HG02852 (cell line): ENCODE data around the gene ANKRD55.
"Not testable (repeated sequence)": the region's sequence is repeated elsewhere in the genome, so short reads cannot be mapped to it uniquely, and the experiment has no call there.

ENCODE experiments used
- ATAC-seq: cut with Tn5 transposase; IDR thresholded peaks from one replicate; pipeline ENCODE4 v1.9.1; 2021; ENCODE audit warnings: mild to moderate bottlenecking, moderate library complexity; ENCODE audit not compliant: unreplicated experiment

The ANKRD55 gene

DNA sequence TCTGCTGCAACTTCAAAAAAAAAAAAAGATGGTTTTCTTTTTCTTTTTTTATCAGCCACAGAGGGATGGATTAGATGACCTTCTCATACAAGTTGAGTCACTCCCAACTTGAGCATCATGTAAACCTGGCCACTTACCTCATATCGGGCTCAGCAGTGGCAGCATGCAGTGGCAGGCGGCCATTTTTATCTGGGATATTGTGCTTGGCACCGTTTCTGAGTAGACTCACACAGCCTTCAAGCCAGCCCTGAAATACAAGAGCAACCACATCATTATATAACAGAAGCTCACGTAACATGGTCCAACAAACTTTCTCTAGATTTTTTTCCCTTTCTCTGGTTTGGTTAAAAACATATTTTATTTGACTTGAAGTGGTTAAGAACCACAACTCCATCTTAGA lies 62.6 kb downstream of the ANKRD55 start:
- ATAC-seq: no peak

DNA sequence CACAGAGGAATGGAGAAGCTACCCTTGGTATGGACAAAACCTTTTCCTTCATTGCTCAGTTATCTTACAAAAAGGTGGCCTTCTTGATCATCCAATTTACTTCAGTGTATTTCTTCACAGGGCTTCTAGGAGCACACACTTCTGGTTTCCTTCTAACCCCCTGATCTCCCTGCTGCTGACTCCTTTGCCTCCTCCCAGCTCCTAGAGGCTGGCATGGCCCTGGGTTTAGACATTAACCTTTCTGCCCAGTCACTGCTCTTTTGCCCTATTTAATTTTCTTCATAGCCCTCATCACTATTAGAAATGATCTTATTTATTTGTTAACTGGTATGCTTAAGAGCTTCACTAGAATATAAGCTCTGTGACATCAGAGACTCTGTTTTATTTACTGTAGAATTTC lies 63.2 kb downstream of the ANKRD55 start:
- ATAC-seq: no peak

DNA sequence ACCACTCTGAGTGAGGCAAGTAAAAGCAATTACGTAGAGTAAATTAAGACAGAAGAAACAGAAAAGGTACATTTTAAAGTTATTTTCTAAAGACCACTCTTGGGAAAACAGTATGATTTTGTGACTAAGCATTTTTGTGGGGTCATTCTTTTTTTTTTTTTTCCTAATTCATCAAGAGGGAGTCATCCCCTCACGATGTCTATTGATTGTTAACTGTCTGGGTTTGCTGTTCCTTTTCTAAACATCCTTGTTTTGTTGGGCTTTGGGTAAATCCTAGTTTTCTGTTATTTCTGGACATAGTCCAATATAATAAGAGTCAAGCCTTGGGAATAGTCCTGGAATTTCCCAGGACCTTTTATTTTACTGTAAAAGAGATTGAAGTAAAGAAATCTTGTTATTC lies 63.8 kb downstream of the ANKRD55 start:
- no peak for ATAC-seq

DNA sequence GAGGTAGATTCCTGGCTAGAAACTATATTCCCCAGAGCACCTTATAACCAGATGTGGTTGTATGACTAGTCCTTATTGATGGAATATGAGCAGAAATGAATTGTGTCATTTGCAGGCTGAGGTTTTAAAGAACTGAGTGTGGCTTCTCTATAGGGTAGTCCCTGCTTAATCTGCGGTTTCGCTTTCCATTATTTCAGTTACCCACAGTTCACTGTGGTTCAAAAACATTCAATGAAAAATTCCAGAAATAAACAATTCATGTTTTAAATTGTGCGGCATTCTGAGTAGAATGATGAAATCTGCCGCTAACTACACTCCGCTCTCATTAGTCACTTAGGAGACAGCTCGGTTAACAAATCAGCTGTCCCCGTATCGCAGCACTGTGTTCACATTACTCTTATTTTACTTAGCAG lies 65.1 kb downstream of the ANKRD55 start:
- no peak for ATAC-seq

DNA sequence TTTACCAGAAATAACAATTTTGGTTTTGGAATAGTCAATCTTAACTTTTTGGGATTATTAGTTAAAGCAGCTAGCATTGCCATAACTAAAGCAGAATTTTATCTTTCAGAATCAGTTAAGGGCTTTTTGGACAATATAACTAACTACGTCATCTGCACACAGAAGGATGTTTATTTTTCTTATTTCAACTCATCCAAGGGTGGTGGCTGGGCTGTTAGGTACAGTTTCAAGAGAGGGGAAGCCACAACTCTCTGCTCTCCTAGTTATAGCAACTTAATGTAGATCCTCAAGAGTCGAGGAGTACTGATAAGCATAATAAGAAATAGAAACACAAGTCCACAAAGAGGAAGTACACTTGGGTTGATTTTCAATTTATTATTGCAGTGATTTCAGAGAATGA lies 65.6 kb downstream of the ANKRD55 start:
- ATAC-seq: no peak

DNA sequence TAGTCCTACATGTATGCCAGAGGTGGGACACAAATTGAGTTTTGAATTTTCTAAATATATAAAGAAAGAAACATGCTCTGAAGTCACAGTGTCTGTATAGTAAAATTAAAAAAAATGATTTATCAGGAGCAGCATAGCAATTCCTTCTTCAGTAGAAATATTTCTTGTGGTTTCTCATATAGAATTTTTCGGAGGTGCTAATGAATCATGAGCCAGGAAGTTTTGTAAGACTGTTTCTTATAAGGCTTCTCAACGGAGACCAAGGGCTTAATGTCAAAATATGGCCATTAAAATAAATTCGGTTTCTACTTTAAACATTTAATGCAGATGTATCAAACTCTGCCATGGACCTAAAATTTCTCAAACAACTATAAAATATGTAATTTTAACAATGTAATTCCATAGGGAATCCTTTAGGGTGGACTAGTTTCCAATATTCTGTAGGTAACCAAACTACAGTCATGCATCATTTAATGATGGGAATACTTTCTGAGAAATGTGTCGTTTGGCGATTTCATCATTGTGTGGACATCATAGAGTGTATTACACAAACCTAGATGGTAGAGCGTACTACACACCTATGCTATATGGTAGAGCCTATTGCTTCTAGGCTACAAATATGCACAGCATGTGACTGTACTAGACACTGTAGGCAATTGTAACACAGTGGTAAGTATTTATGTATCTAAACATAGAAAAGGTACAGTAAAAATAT lies 66.3 kb downstream of the ANKRD55 start:
- no peak for ATAC-seq

DNA sequence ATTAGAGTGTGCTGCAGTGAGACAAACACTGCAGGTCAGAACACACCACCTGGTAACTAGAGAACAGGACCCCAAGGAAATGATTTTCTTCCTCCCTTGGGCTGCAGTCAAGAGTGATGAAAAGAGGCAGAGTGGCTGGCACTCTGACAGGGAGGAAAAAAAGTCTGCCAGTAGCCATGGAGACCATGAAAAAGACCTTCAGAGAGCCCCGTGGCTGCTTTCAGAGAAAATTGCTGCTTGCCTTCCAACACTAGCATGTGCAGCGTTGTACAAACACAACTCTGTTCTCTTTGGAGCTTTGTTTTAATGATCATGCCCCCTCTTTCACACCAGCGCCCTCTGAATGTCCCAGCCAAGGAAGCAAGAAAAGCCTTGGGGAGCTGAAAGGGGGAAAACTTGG lies 68.8 kb downstream of the ANKRD55 start:
- no peak for ATAC-seq

DNA sequence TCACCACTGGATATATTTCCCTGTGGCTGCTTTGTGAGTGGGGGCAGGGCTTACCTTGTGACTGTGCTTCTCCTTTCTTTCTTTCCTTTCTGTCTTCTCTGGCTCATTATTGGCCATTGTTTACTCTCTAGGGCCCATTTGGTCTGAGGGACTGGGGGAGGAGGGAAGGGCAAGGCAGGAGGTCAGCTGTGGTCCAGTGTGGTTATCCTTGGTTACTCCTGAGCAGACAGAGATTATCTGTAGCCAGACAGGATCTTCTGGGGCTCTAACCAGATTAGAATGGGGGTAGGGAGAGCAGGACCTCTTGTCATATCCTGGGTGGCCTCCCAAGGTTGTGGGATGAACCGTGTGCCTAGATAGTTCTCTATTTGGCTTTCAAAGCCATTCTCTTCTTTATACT lies 71.2 kb downstream of the ANKRD55 start:
- no peak for ATAC-seq

DNA sequence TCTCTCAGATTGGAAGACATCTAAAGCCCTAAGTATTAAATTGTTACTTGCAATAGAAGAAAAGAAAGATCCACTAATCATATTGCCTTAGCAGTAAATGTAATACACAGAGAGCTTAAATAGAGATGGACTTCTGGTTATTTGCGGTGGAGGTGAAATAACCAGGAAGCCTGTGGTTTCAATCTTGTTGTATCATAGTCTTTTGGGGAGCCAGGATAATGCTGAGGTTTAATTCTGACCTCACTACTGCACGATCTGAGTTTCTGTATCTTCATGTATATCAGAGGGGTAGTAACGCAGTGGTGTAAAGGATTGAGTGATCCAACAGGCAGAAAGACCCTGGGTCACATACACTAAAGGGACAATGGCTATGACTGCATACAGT lies 71.7 kb downstream of the ANKRD55 start:
- no peak for ATAC-seq

DNA sequence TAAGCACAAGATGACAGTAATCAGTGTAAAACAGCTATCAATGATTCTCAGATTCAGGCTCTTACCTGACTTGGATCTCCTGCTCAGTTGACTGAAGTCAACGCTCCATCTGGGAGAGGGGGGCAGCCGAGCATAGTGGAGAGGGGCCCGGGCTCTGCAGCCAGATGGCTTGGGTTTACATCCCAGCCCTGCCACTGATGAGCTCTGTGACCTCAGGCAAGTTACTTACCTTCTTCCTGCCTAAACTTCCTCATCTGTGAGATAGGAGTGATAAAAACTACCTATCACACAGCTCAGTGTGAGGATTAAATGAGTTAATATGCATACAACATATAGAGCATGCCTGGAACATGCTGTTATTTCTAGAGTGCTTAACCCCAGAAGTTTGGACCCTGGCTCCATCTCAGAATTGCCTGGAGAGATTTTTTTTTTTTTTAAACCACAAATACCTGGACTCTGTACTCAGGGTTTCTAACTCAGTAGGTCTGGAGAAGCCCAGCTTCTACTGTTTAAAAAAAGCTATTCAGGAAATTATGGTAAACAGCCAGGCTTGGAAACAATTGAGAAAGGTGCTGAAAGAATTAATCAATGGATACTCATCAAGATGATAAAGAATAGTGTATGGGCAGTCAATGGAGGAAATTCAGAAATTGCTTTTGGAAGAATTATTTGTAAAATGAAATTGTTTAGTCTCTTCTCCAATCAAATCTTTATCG lies 72.2 kb downstream of the ANKRD55 start:
- ATAC-seq: no peak

DNA sequence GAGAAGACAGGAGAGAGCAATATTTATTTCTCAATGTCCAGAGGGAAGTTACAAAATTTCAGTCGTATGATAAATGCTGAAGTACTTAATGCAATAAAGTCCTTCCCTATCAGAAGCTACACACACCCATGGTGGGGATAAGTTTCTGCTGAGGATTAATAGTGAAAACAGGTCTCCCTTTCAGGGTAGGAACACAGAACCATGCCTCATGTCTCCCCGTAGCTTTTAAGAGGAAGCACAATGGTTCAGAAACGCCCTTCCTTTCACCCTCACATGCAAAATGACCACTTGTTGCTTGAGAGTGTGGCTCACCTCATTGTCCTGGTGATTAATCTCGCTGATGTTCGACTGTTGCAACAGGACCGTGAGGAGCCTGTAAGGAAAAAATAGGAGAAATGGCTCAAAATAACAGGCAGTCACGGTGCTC lies 73.6 kb downstream of the ANKRD55 start:
- no peak for ATAC-seq

DNA sequence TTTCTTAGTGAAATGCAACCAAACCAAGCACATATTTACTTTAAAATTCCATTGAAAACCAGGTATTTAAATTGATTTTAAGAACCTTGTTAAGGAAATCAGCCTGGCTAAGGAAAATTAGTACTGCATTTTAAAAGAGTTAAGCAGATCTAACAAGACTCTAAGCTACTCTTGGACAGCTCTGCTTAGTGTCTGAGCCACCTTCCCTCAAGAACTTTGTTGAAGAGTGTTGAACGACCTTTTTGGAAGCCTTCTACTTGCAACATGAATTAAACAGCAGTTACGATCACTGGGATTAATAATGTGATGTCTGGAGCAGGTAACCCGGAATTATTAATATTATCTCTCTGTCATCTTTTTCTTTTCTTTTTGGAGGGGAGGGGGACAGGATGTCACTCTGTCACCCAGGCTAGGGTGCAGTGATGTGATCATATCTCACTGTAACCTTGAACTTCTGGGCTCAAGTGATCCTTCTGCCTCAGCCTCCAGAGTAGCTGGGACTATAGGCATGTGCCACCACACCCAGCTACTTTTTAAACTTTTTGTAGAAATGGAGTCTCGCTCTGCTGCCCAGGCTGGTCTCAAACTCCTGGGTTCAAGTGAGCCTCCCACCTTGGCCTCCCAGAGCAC lies 74.7 kb downstream of the ANKRD55 start:
- ATAC-seq: no peak

DNA sequence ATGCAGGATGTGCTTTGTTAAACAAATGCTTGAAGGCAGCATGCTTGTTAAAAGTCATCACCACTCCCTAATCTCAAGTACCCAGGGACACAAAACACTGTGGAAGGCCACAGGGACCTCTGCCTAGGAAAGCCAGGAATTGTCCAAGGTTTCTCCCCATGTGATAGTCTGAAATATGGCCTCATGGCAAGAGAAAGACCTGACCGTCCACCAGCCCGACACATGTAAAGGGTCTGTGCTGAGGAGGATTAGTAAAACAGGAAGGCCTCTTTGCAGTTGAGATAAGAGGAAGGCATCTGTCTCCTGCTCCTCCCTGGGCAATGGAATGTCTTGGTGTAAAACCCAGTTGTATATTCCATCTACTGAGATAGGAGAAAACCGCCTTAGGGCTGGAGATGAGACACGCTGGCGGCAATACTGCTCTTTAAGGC lies 75.9 kb downstream of the ANKRD55 start:
- ATAC-seq: not testable (repeated sequence)

DNA sequence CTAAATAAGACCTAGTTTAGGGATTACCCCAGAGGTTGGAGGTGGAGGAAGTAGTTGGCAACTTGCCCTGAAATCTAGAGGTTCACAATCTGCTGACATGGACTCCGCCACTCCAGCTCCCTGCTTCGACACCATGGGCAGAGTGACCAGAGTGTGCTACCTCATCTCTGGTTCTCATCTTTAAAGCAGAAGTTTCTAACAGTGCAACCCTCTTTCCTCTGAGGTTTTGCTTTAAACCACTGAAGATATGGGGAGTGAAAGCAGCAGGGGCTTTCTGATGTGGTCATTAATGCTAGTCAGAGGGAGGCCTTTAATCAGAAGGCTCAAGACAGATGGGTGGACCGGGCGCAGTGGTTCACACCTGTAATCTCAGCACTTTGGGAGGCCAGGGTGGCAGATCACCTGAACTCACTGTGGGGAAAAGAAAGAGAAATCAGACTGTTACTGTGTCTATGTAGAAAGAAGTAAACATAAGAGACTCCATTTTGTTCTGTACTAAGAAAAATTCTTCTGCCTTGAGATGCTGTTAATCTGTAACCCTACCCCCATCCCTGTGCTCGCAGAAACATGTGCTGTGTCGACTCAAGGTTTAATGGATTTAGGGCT lies 76.4 kb downstream of the ANKRD55 start:
- ATAC-seq: peak; percentile 79

DNA sequence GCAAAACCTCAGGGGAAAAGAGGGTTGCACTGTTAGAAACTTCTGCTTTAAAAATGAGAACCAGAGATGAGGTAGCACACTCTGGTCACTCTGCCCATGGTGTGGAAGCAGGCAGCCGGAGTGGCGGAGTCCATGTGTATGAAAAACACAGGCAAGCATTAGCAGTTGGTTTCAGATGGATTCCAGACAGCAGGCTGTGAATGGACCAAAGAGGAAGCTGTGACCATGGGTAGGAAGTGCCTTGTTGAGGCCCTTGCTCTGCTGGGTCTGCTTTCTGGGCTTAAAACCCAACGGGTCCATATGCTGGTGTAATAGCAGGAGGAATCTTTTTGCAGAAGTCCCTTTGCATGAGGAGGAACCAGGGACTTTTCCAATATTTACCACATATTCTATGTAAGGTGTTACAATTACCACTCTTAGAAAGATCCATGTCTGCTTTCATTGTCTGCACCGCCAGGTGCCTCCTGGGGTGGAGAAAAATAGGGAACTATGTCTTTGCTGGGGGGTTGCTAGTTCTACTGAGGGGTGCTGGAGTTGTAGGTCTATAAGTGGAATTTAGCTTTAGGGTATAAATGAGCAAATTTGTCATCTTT lies 77.0 kb downstream of the ANKRD55 start:
- no peak for ATAC-seq

DNA sequence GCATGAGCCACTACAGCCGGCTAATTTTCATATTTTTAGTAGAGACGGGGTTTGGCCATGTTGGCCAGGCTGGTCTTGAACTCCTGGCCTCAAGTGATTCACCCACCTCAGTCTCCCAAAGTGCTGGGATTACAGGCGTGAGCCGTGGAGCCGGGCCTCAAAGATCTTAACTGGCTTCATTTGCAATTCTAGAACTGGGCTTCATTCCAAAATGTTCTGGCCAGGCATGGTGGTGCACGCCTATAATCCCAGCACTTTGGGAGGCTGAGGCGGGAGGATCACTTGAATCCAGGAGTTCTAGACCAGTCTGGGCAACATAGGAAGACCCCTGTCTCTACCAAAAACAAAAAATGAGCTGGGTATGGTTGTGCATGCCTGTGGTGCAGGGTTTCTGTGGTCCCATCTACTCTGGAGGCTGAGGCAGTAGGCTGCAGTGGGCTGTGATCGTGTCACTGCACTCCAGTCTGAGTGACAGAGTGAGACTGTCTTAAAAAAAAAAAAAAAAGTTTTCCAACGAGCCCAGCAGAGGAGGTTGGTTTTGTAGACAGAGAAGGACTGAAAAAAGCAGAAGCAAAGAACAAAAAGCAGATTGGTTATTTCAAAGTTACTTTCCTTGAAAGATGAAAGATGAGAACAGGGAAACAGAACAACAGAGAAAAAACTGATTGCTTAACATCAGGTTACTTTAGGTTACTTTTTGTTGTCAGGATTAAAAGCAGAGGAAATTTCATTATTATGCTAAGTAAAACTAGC lies 78.2 kb downstream of the ANKRD55 start:
- ATAC-seq: no peak

DNA sequence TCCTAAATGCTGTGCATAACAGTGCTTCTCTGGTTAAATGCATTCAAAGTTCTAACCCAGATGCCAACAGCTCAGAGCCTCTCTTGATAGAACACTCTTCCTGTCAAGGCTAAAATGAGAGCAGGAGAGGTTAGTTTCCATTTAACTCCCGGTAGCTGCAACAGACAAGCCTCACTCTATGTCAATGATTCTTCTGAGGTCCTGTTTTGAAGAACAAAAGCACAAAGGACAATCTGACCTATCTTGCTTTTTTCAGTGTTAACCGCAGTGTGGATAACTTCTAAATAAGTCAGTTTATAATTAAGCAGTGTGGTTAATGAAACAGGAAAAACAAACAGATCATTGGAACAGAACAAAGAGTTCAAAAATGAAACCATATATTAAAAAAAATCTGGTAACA lies 80.7 kb downstream of the ANKRD55 start:
- ATAC-seq: no peak

DNA sequence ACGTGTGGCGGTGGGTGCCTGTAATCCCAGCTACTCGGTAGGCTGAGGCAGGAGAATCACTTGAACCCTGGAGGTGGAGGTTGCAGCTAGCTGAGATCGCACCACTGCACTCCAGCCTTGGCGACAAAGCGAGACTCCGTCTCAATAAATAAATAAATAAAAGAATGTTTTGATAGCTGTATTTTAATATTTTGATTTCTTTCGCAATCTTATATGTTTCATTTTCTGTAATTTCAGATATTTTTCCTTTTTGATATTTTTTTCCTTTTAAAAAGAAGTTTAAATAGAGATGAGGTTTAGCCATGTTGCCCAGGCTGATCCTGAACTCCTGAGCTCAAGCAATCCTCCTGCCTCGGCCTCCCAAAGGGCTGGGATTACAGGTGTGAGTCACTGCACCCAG lies 82.4 kb downstream of the ANKRD55 start:
- ATAC-seq: not testable (repeated sequence)

DNA sequence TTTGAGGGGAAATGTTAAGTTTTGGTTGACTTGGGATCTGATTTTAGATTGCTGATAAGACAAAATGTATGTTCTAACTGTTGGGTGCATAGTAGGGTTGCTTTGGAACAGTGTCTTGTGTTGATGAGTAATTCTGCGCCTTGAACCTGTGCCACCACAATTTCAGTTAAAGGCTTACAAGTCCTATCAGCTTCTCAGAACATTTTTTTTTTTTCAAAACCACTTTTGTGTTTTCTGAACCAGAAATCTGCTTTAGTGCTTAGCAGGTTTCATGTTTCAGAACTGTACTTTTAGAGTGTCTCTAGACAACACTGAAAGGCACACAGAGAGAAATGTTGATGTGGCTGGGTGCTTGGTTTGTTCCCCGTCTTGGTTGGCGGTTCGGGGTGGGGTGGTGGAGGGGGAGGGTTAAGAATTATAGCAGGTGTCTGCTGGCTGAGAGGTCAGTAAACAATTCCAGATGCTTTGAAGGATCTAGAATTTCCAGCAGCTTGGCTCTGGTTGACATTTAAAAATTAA lies 84.6 kb downstream of the ANKRD55 start:
- peak; percentile 94 for ATAC-seq

DNA sequence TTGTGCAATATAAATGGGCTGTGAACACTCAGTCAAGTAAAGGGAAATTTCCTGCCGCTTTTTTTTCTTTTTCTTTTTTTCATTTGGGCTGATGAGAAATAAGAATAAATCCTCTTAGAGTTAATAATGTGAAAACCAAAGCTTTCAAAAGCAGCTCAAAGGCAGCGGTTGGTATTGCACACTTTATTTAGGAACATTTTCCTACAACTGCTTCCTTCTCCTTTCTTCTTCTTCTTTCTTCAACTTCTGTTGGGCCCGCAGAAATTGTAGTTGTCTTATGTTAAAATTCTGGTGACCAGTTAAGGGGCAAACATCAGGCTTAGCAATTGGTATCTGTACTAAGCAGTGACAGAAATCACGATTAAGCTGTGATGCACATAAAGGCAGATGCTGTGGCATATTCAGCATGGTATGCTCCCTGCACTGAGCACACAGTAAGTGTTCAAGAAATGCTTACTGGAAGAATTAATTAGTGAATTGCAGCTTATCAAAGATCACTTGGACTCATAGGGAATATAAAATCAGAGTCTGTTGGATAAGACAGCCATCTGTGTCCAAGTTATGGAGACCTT lies 85.4 kb downstream of the ANKRD55 start:
- no peak for ATAC-seq
